NCI-H1694 (cell line): Measurements from ENCODE around the gene NR3C1.

Experiments used
- DNase-seq: peaks from one replicate; lab custom pipeline; 2025; lab: John Stamatoyannopoulos, UW

The NR3C1 gene

DNA sequence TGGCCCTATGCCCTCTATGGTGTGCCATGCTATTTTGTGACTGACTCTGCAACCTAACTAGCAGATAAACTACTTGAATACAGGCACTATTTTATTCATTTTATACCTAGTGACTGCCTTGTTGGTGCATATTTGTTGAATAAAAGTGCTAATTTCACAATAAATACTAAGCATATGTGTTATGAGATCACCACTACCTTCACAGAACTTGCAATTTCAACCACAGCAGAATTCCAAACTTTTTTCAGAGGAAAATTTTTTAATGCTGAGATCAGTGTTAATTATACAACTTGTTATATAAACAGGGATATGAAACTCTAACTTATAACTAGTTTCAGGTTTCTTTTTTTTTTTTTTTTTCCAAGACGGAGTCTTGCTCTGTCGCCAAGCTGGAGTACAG is 94.8 kb downstream of the NR3C1 start:
- no peak for DNase-seq

DNA sequence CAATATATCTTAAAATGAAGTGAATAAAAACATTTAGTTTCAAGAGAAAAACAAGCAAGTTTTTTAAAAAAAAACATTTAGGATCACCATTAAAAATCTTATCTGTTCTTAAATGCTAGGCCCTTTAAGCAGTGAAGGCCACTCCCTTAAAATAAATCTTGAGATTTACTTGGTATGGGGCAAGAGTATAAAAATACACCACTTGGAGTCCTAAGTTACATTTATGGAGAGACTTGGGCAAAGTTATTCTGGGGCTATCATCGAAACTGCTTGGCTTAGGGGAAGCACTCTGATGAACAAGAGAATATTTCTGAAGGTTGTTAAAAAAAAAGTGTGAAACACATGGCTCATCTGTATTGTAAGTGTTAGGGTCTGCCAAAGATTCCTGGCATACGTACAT is 97.4 kb downstream of the NR3C1 start:
- DNase-seq = no peak

DNA sequence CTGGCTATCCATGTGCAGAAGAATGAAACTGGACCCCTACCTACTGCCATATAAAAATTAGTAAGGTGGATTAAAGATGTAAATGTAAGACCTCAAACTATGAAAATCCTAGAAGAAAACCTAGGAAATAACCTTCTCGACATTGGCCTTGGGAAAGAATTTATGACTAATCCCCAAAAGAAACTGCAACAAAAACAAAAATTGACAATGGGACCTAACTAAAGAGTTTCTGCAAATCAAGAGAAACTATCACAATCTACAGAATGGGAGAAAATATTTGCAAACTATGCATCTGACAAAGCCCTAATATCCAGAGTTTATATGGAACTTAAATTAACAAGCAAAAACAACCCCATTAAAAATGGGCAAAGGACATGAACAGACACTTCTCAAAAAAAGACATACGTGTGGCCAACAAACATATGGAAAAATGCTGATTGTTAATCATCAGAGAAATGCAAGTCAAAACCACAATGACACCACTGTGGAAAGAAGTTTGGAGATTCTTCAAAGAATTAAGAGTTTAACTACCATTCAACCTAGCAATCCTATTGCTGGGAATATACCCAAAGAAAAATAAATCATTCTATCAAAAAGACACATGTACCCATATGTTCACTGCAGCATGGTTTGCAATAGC is 98.5 kb downstream of the NR3C1 start:
- no peak for DNase-seq

DNA sequence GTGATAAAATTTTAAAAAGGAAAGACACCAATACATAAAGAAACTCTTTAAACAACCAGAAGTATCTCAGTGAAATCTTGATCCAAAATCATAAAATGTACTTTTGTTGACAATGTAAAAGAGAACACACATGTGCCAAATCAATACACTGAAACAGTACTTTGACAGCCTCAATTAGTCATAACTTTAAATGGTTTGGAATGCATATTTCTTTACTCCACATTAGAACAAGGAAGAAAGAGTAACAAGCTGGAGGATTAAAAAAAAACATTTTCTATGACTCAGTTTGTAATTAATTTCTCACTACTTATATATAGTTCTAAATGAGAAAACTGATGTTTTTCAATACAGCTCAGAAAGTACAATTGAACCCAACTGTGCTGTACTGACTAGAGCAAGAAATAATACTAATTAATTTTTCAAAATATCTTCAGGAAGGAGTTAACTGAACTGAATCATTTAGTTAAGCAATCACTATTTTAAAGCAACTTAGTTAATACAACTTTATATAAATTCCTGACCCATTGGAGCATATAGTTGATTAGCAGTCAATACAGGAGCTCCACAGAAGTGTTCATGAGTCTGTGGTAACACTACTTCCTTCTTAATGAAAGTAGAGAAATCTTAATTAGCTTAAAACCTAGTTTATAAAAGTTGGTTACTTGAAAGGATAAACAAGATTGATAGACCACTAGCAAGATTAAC is 101.0 kb downstream of the NR3C1 start:
- no peak for DNase-seq

DNA sequence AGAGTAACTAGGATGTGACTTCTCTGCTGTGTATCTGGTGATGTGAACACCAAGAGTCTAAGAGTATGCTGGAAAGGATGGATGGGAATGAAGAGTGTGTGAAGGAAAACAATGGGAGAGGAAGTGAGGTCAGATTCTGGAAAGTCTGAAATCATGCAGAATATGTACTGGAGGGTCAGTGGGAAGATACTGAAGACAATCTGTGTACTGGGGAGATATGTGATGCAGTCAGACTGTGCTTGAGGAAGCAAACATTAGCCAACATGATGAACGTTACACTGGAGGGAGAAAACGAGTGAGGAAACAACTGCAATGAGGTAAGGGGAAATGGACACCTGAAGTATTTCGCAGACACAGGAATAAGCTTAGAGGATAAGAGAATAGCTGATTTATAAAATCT is 105.7 kb downstream of the NR3C1 start:
- DNase-seq = no peak

DNA sequence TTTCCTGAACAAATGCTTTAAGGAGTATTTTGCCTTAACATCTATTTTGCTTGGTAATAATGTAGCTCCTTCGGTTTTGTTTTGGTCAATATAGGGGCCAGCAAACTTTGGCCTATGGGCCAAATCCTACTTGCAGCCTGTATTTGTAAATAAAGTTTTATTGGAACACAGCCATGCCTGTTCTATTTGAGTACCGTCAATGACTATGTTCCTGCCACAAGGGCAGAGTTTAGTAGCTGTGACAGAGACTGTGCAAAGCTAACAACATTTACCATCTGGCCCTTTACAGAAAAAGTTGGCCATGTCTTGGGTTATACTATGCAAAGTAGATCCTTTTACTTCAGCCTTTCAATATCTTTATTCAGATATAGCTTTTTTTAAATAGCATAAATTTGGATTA is 113.4 kb downstream of the NR3C1 start:
- DNase-seq = no peak

DNA sequence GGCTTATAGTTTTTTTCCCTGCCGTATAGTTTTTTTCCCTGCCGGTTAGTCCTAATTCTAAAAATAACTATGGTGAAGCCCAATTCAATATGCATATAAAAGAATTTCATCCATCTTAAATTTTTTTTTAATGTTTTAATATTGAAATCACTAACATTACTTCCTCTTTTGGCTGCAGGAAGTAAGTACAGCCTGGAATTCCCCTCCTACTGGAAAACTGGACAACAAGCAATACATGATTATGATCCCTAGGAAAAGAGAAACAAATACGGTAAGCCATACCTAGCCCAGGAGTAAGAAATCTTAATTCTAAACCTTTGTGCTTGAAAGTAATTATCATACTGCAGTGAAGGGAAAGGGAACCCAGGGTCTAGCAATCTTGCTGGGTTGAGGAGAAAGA is 119.0 kb downstream of the NR3C1 start:
- no peak for DNase-seq

DNA sequence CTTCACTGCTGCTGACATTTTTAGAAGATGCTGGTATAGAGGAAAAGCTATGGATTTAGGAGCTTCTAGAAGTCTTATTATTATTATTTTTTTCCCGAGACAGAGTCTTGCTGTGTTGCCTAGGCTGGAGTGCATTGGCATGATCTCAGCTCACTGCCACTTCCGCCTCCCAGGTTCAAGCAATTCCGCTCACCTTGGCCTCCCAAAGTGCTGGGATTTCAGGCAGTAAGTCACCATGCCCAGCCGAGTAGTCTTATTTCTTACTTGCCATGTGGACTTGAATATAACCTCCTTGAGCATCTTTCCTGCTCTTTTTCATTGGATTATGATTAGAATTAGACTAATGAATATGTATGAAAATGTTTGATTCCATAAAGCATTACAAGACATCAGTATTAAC is 119.5 kb downstream of the NR3C1 start:
- DNase-seq = no peak

DNA sequence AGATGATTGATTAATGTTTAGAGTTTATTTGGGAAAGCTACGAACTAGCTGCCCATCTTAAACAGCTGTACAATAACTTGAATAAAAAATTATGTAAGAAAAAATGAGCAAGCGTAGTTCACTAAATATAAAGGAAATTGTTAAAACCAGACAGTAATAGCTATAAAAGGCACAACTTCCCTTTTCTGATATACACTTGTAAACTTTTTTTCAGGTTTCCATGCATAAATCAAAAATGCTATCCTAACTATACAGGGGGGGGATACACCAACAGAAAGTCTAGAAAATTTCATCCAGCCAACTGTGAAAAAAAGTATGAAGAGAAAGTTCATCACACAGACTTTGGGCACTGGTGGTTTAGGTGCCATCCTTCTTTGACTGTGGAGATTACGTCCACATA is 122.3 kb downstream of the NR3C1 start:
- no peak for DNase-seq

DNA sequence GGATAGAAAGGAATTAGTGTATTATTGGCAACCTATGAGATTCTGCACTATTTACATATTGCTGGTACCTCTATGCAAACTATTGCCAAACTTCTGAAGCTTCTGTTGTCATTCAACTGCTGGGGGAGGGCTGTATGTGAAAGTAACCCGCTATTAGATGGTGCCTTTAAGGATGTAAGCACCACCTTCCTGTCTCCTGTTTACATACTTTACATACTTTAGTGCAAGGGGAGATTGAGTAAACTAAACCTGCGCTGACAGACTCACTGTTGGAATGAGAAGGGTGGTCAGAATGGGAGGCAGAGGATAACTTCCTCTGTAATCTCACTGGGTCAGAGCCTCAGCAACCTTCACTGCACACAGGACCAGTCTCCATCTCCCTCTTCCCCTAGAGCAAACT is 123.8 kb downstream of the NR3C1 start:
- no peak for DNase-seq

DNA sequence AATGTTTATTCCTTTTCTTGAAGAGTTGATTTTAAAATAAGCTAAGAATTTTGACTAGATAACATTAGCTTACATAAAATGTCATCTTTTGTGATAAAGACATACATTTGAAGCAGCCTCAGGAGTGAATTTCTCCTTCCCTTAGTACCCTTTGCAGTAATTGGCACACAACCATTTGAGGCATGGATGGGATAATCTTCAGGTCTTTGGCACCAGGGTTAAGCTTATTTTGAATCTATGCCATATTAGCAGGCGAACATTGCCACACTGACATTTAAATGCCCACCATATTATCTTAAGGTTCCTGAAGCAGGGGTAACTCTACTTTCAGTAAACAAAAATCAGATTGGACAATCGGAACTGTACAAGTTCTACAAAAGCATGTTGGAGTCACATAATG is 126.0 kb downstream of the NR3C1 start:
- DNase-seq = no peak

DNA sequence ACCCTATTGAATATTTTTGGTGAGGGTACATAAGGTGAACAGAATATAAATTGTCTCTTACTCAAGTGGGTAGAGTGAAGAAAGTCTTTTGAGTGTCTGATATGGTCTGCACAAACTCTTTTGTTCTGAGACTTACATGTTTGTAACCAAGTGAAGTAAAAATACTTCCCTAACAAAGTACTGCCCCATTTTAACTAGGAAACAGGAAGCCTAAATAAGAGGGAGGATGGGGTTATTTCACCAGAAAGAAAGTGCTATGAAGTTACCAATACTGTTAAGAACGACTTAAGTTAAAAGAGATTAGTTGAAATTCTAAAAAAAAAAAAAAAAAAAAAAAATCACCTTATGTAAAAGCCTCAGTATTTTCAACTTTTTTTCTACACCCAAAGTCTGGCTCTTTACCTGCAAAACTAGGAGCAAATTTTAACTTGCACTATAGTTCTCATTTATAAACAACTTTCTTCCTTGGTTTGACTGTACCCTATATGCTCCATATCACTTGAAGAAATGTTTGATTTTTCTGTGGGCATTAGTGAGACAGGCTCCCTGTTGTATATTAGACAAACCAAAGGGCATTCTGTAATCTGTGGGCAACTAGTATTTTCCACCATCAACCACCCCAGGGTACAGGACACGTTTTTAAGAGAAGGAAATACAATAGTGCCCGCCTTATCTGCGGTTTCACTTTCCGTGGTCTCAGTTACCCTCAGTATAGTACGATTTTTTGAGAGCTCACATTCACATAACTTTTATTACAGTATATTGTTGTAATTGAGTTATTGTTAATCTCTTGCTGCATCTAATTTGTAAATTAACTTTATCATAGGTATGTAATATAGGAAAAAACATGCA is 127.7 kb downstream of the NR3C1 start:
- DNase-seq = no peak

DNA sequence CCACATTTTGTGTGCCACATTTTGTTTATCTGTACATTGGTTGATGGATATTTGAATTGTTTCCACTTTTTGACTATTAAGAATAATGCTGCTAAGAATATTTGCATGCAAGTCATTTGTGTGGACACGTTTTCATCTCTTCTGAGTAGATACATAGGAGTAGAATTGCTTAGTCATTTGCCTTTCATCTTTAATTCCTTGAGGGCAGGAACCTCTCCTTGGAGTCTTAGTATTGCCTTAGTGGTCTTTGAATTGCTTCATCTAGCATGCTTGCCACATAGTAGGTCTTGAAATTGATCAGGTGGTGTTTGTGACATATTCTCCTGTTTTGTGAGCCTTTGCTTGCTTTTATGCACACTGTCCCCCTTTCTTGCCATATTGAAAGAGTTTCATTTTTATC is 128.5 kb downstream of the NR3C1 start:
- no peak for DNase-seq

DNA sequence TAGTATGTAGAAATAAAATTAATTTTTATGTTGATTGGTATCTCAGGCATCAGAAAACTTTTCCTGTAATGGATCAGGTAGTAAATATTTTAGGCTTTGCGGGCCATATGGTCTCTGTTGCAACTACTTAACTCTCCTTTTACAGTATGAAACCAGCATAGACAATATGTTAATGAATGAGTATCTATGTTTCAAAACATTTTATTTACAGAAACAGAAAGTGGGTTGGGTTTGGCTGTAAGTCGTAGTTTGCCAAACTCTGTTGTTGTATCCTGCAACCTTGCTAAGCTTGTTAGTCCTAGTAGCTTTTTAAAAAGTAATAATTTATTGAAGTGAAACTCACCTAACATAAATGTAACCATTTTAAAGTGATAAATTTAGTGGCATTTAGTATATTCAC is 132.1 kb downstream of the NR3C1 start:
- no peak for DNase-seq

DNA sequence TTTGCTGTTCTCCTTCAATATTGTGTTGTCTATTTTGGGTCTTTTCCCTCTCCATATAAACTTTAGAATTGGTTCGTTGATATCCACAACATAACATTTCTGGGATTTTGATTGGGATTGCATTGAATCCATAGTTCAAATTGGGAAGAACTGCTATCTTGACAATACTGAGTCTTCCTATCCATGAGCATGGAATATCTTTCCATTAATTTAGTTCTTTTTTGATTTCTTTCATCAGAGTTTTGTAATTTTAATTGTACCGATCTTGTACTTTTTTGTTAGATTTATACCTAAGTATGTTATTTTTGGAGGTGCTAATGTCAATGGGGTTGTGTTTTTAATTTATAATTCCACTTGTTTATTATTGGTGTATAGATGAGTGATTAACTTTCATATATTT is 135.1 kb downstream of the NR3C1 start:
- no peak for DNase-seq

DNA sequence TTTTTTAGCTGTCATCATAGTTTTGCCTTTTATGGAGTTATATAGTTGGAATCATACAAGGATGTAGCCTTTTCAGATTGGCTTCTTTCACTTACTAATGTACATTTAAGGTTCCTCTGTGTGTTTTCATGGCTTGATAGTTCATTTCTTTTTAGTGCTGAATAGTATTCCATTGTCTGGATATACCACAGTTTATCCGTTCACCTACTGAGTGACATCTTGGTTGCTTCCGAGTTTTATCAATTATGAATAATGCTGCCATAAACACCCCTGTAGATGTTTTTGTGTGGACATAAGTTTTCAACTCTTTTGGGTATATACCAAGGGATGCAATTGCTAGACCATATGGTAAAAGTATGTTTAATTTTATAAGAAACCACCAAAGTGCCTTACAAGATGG is 136.3 kb downstream of the NR3C1 start:
- no peak for DNase-seq

DNA sequence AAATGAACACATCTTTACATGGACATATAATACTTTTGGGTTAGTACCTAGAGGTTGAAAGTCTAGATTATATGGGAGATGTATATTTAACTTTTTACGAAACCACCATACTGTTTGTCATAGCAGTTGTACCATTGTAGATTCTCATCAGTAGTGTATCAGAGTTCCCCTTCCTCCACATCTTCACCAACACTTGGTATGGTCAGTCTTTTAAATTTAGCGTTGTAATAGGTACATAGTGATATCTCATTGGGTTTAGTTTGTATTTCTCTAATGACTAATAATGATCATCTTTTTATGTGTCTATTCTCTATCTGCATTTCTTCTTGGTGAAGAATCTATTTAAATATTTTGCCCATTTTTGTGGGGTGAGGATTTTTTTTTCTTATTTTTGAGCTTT is 137.5 kb downstream of the NR3C1 start:
- no peak for DNase-seq

DNA sequence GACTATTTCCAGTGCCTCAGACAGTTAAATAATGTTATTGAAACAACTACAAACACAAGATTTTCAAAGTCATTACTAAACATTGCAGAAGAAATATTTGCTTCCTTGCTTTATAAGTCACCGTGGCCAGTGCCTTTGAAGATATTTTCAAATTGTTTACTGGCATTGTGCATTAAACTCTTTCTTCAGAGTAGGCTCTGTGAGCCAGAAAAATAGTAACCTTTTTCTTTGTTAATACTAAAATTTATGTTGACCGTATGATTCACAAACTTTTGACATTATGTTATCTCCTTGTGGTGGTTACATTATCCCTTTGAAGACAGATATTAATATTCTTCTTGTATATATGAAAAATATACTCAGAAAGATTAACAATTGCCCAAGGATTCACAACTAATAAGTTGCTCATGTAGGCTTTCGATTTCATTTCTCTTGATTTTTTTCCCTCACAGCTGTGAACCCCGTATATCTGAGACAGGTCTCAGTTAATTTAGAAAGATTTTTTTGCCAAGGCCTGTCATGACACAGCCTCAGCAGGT is 140.1 kb downstream of the NR3C1 start:
- no peak for DNase-seq

DNA sequence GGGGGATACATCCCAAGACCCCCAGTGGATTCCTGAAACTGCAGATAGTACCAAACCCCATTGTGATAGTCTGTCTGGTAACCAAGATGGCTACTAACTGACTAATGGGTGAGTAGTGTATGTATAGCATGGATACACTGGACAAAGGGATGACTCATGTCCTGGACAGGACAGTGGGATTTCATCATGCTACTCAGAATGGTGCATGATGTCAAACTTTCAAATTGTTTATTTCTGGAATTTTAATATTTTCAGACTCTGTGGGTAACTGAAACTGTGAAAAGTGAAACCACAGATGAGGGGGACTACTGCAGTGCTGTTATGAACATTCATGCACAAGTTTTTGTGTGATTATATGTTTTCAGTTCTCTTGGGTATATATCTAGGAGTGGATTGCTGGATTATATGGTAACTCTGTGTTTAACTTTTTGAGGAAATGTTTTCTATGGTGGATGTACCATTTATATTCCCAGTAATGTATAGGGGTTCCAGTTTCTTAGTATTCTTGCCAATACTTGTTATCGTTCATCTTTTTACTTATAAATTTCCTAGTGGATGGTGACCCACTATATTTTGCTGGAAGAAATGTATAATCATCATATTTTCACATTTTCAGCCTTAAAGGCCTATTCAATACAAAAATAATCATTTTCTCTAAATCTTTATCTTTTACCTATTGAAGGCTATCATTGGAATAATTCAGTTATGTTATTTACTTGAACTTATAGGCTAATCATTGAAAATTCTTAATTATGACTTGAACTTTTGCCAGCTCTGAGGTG is 140.9 kb downstream of the NR3C1 start:
- no peak for DNase-seq

DNA sequence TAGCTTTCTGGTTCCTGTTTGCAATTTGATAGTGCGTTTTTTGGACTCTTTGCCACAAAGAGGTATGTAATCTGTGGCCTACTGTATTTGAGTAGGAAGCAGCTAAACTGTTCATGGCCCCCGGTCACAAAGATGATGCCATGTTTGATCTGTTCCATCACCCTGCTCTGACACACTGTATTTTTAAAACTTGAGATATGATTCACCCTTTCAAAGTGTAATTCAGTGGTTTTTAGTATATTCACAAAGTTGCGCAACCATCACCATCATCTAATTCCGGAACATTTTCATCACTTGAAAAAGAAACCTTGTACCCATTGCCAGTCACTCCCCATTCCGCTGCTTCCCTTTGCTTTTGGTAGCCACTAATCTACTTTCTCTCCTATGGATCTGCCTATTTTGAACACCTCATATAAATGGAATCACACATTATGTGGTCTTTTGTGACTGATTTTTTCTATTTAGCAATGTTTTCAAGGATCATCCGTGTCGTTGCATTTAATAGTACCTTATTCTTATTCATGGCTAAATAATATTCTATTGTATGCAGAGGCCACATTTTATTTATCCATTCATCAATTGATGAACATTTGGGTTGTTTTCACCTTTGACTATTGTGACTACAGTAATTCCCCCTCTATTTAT is 141.6 kb downstream of the NR3C1 start:
- no peak for DNase-seq

DNA sequence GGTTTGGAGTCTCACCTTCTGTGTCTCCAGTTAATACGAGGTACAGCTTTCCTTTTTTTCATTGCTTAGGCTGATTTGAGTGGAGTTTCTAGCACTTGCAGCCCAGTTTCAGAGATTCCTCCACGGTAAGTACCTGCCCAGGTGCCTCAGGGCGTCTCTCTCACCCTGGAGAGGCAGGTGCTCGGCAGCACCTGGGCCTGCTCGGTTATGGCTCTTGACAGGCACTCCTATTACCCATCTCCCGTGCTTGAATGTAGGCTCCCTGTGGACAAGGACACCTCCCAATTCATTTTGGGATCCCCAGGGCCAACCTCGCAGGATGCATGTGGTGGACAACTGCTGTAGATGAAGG is 144.3 kb downstream of the NR3C1 start:
- no peak for DNase-seq
